Measurements from ENCODE around the gene ZPLD1.

DNA sequence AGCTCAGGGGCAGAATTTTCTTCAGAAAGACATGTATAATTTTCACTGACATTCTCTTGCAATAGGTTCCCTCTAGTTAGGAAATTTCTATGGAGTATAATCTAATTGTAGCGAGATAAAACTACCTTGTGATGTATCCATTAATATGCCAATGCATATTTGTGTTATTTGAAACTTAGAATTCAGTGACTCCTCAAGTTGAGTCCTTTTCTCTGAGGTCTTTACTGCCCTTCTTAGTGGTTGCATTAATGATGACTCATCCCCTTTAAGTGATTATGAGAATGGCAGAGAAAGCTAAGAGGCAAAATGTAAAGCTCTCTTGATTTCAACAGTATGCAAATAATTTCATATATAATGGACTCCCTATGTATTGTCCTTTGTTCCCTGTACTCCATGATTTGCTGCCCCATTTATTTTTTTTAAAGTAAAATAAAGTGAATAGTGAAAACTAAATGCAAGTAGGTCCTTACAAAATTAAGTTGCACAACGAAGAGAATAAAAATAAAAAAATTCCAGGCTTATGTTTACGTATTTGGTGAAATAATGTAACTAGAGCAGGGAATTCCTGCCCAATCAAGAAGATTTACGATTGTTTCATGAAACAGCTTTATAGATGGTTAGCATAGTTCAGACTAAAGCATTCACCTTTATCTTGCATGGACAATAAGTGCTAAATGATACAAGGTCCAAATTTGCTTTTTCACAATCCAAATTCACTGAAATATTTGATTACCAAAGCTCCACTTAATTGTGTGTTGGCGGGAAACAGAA lies 78.1 kb downstream of the ZPLD1 start:
- TF ChIP-seq, protein P1, sequence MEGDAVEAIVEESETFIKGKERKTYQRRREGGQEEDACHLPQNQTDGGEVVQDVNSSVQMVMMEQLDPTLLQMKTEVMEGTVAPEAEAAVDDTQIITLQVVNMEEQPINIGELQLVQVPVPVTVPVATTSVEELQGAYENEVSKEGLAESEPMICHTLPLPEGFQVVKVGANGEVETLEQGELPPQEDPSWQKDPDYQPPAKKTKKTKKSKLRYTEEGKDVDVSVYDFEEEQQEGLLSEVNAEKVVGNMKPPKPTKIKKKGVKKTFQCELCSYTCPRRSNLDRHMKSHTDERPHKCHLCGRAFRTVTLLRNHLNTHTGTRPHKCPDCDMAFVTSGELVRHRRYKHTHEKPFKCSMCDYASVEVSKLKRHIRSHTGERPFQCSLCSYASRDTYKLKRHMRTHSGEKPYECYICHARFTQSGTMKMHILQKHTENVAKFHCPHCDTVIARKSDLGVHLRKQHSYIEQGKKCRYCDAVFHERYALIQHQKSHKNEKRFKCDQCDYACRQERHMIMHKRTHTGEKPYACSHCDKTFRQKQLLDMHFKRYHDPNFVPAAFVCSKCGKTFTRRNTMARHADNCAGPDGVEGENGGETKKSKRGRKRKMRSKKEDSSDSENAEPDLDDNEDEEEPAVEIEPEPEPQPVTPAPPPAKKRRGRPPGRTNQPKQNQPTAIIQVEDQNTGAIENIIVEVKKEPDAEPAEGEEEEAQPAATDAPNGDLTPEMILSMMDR (conservative IDR thresholded peaks at IDR 0.05) = no peak
- no peak for TF ChIP-seq EZH2 (IDR thresholded peaks at IDR 0.05; ENCODE audit: low read depth)
